MM.1S (cell line): Measurements from ENCODE around the gene FNIP2.

ENCODE experiments used
- CTCF ChIP-seq: fragments of 300-600 bp; sonication (generic); IDR thresholded peaks from 2 replicates; pipeline ENCODE4 v1.5.1; 2016; ENCODE audit warnings: antibody characterized with exemption, low read length, mixed read lengths
- EZH2 ChIP-seq: fragments of 300-600 bp; sonication (generic); optimal IDR thresholded peaks from 2 replicates; pipeline ENCODE3; 2017; ENCODE audit warnings: low read depth, mild to moderate bottlenecking, antibody characterized with exemption, low read length, mixed read lengths
- EZH2phosphoT487 ChIP-seq: fragments of 300-600 bp; sonication (generic); IDR thresholded peaks from 2 replicates; pipeline ENCODE4 v1.6.1; 2018; ENCODE audit warnings: antibody characterized with exemption, low read length

DNA sequence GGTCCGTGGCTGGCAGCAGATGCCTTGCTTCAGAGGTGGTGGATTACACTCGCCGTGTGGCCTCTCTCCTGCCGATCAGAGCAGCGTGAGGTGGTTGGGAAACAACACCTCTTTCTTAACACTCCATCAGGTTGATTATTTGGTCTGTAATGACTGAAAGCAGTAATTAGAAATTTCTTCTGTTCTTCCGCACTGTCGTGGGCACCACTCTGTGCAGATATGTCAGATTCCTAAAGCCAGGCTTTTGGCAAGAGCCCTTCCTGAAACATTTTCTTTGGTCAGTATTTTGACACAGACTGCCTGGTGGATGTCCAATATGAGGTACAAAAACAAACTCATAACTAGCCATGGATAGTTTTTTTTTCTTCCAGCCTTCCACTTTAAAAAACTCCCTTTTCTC is 100.9 kb downstream of the FNIP2 start:
- TF ChIP-seq CTCF (no peak), EZH2phosphoT487 (no peak), EZH2 (no peak)
